HepG2 (cell line): Measurements from ENCODE around the gene RDH12. TPM values are rescaled to one million over a fixed set of nuclear protein-coding genes. Genes with fewer than 3 reads are reported as not detected.

ENCODE experiments used
- ATF2 ChIP-seq: sonication (generic); formaldehyde crosslinking; IDR thresholded peaks from 2 replicates; pipeline ENCODE4 v1.4.0; 2020; ENCODE audit warnings: missing genetic modification reagents
- CREM ChIP-seq, 2 experiments: sonication (generic) in 1 of 2; formaldehyde crosslinking in 1 of 2; IDR thresholded peaks; 2 replicates each; pipeline versions ENCODE4 v1.4.0 to v1.6.1; 2016 to 2020; ENCODE audit warnings: antibody characterized with exemption in 1 of 2, mild to moderate bottlenecking in 1 of 2, missing genetic modification reagents in 1 of 2
- HNRNPL ChIP-seq: fragments of 200-400 bp; formaldehyde crosslinking; IDR thresholded peaks from 2 replicates; pipeline ENCODE4 v1.6.1; 2017; ENCODE audit warnings: mild to moderate bottlenecking, low read depth, low read length
- KAT2B ChIP-seq: fragments of 150-350 bp; IDR thresholded peaks from 2 replicates; pipeline ENCODE4 v1.6.1; 2014; ENCODE audit warnings: low read depth, low read length, borderline replicate concordance
- KLF9 ChIP-seq: IDR thresholded peaks from 2 replicates; pipeline ENCODE4 v1.6.1; 2016; ENCODE audit warnings: low read depth
- SAP130 ChIP-seq: IDR thresholded peaks from 2 replicates; pipeline ENCODE4 v1.6.1; 2016; ENCODE audit warnings: low read depth
- THRA ChIP-seq: sonication (generic); formaldehyde crosslinking; IDR thresholded peaks from 2 replicates; pipeline ENCODE4 v1.4.0; 2020; ENCODE audit warnings: missing genetic modification reagents, borderline replicate concordance
- ZBTB20 ChIP-seq: sonication (generic); formaldehyde crosslinking; IDR thresholded peaks from 2 replicates; pipeline ENCODE4 v1.8.1; 2023; ENCODE audit warnings: missing genetic modification reagents, low read depth, mild to moderate bottlenecking, borderline replicate concordance
- ZNF142 ChIP-seq: sonication (generic); formaldehyde crosslinking; IDR thresholded peaks from 2 replicates; pipeline ENCODE4 v1.4.0; 2020; ENCODE audit warnings: missing genetic modification reagents
- ZNF263 ChIP-seq: sonication (generic); formaldehyde crosslinking; IDR thresholded peaks from 2 replicates; pipeline ENCODE4 v1.4.0; 2020; ENCODE audit warnings: missing genetic modification reagents
- ZNF264 ChIP-seq: sonication (generic); formaldehyde crosslinking; IDR thresholded peaks from 2 replicates; pipeline ENCODE4 v1.4.0; 2020; ENCODE audit warnings: missing genetic modification reagents
- ZNF574 ChIP-seq: sonication (generic); formaldehyde crosslinking; IDR thresholded peaks from 2 replicates; pipeline ENCODE4 v1.4.0; 2020; ENCODE audit warnings: missing genetic modification reagents
- ZNF747 ChIP-seq: sonication (generic); formaldehyde crosslinking; IDR thresholded peaks from 2 replicates; pipeline ENCODE4 v1.8.1; 2023; ENCODE audit warnings: missing genetic modification reagents, mild to moderate bottlenecking, borderline replicate concordance
- ZNF775 ChIP-seq: sonication (generic); formaldehyde crosslinking; IDR thresholded peaks from 2 replicates; pipeline ENCODE4 v1.4.0; 2020; ENCODE audit warnings: missing genetic modification reagents, mild to moderate bottlenecking, moderate library complexity, borderline replicate concordance
- ZNF788 ChIP-seq: sonication (generic); formaldehyde crosslinking; IDR thresholded peaks from 2 replicates; pipeline ENCODE4 v1.5.0; 2020; ENCODE audit warnings: mild to moderate bottlenecking, missing genetic modification reagents, borderline replicate concordance
- ZSCAN21 ChIP-seq: sonication (generic); formaldehyde crosslinking; IDR thresholded peaks from 2 replicates; pipeline ENCODE4 v1.8.0; 2022; ENCODE audit warnings: mild to moderate bottlenecking, missing genetic modification reagents, moderate library complexity, borderline replicate concordance
- ZZZ3 ChIP-seq: sonication (generic); formaldehyde crosslinking; IDR thresholded peaks from 2 replicates; pipeline ENCODE4 v1.4.0; 2020; ENCODE audit warnings: missing genetic modification reagents, mild to moderate bottlenecking, borderline replicate concordance
- polyA plus RNA-seq, 8 experiments: library from polyadenylated mRNA; depleted of rRNA in 3 of 8; stranded (reverse) in 7 of 8; unstranded in 1 of 8; fragments of >200 nt; fragmentation: Illumina TruSeq in 4 of 8; extraction: Trizol in 4 of 8; gene quantifications; 2 replicates each; pipeline versions ENCODE4 v1.2.1 to v1.2.3, GENCODE V29; 2011 to 2016; ENCODE audit warnings: low read depth in 4 of 8, missing spikeins in 1 of 8, mixed read lengths in 1 of 8; ENCODE audit not compliant: insufficient read depth in 1 of 8
- total RNA-seq, 5 experiments: library from RNA; depleted of rRNA; stranded (reverse); fragments of >200 nt; fragmentation: Illumina TruSeq; extraction: Trizol; gene quantifications; 2 replicates each; pipeline ENCODE4 v1.2.3, GENCODE V29; 2016; ENCODE audit warnings: low read depth in 1 of 5

RDH12 gene
- total and polyA plus RNA-seq, 2 of the 13 experiments (the other 11 are each of a cell fraction or from before 2014, with no cell fraction given), result 1.6 to 2.1 TPM

- TF ChIP-seq ZNF775 (CRISPR knock-in tag) (no peak), SAP130 (CRISPR knock-in tag) (peak; percentile 84), ZNF788 (CRISPR knock-in tag) (peak; percentile 12; the same call in 1 of the 2 replicates), ATF2 (CRISPR knock-in tag) (peak; percentile 61; the same call in 1 of the 2 replicates), HNRNPL (no peak), ZNF747 (CRISPR knock-in tag) (peak; percentile 16; the same call in 1 of the 2 replicates), KAT2B (peak; percentile 86), ZBTB20 (peak; percentile 38; the same call in 1 of the 2 replicates), ZNF574 (CRISPR knock-in tag) (0 out of 2 replicates have a peak, but pooled peaks have one; percentile 22), ZNF263 (CRISPR knock-in tag) (peak; percentile 62), ZSCAN21 (peak; percentile 38; the same call in 1 of the 2 replicates), THRA (0 out of 2 replicates have a peak, but pooled peaks have one; percentile 7), ZNF142 (CRISPR knock-in tag) (0 out of 2 replicates have a peak, but pooled peaks have one; percentile 42), ZZZ3 (CRISPR knock-in tag) (no peak), KLF9 (no peak), CREM (IDR thresholded peaks at IDR 0.05) (peak; percentile 35; the same call in 1 of the 2 replicates), CREM (CRISPR knock-in tag; IDR thresholded peaks at IDR 0.05) (no peak), ZNF264 (CRISPR knock-in tag) (peak; percentile 32; the same call in 1 of the 2 replicates)
Measured at GRCh38 chr14:67694791-67695393, 6.8 kb upstream of the RDH12 start (continued).
